ENCODE results near the gene VPS41. TPM values are rescaled to one million over a fixed set of nuclear protein-coding genes. Genes with fewer than 3 reads are reported as not detected.

VPS41 gene
- total RNA-seq, 2 experiments from 2014 or later, result 50.1 to 50.8 TPM

DNA sequence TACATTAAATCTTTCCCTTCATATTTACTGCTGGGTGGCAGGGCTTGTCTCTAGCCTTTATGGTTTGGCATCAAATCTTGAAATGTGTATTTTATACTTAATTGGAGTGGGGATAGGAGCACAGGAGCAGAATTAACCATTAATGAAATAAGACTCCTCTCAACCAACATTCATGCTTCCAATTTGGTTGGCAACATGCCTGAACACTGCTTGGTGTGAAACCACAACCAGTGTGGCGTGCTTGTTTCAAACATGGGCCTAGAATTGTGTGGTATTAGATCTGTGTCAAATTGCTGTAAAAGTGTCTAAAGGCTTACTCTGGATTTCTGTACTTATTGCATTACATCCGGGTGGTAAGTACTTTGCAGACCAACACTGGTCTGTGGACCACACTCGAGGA lies 25.1 kb upstream of the VPS41 start:
- Mint-ChIP-seq H3K27ac (no peak overlapping the region), H3K4me1 (no peaks in the 10 kb centered on the region), H3K4me3 (no peak overlapping the region), H3K27me3 (peaks cover 2% of the 10 kb centered on the region), H3K9me3 (no peaks in the 10 kb centered on the region), H3K36me3 (ENCODE audit: low read depth) (no peaks in the 10 kb centered on the region)
- POLR2A ChIA-PET, result interaction anchor here (0.6 kb wide), 1 partner anchor 119 kb away, joined by 5 read pairs; no protein-coding TSS in a partner anchor
- no peak for DNase-seq
- CTCF ChIA-PET, result no interaction called here

DNA sequence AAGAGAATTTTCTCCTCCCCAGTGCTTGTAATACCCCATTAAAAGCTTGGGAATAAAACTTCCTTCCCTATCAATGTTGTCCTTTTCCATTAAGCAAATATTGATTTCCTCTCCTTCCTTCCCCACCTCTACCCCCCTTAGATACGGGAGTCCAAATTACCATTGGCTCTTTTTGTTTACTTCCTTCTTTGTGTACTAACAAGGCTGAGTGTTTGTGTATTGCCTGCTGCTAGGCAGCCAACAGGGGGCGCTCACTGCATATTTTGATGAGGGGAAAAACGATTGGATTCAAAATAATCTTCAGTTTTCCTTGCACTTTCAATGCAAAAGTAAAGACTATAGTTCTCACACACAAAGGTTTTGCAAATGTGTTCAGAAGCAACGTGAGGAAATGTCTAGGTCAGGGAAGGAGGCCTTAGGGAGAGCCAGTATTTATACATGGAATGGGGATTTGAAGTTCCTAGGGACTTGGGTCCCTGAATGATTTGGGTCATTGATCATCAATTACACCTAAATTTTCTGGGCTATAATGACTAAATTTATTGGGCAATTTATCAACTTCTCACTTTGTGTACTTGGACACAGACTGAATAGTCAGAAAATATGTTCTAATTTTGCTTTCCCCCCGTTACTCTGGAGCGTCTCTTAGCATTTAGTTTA lies 23.6 kb upstream of the VPS41 start:
- peak; percentile 58 for DNase-seq
- no peaks in the 10 kb centered on the region for H3K9me3 Mint-ChIP-seq
- peaks cover 4% of the 10 kb centered on the region for H3K27me3 Mint-ChIP-seq
- ChIA-PET CTCF (interaction anchor here (0.6 to 0.9 kb wide), 2 partner anchors 10 to 610 kb away, joined by 3 to 4 read pairs; no protein-coding TSS in a partner anchor), POLR2A (no interaction called here)
- no peaks in the 10 kb centered on the region for H3K36me3 Mint-ChIP-seq (ENCODE audit: low read depth)
- H3K27ac Mint-ChIP-seq, result no peak overlapping the region
- H3K4me3 Mint-ChIP-seq, result no peak overlapping the region
- H3K4me1 Mint-ChIP-seq, result no peaks in the 10 kb centered on the region

DNA sequence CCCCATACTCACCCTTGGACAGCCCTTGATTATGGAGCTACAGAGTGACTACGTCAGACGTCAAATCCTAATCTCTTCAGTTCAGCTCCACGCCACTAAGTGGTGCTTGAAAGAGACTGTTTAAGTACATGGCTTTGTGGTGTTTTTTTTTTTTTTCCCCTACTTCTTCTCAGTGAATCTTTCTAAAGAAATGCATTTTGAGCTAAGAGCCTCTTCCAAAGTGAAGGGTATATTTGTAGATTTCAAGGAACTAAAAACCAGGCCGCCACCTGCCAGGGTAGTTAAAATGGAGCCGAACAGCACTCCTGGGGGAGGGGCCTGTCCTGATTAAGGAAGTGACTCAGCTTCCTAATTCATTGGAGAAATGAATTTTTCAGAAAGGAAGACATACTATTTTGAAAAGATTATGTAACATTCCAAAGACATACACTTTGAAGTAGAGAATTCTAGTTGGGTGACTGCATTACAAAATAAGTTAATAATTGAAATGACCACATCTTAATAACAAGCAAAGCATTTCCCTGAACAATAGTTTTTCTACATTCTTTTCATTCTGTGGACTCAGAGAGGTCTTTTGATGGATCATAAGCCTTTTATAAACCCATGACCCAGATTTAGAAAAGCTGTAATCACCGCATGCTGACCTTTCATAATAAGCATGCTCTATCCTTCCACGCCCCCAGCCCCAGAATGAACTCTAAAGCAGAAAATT lies 20.6 kb upstream of the VPS41 start:
- POLR2A ChIA-PET, result no interaction called here
- CTCF ChIA-PET, result no interaction called here
- no peaks in the 10 kb centered on the region for H3K4me1 Mint-ChIP-seq

DNA sequence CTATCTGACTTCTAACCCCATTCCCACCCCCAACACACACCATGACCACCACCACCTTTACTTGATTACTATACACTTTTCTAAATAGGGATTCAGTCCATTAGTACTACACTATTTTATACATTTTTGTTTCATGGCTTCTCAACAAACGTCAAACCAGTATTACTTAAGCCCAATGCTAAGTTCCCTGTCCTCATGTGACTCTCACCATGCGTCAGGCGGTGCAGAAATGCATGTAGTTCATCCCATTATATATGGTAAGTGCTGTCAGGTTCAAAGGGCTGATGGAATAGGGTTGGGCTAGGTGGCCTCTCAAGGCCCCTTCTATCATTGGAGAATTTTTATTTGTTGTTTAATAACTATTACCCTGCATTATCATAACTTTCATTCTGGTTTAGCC lies 19.5 kb upstream of the VPS41 start:
- Mint-ChIP-seq H3K4me1 (no peaks in the 10 kb centered on the region), H3K9me3 (no peaks in the 10 kb centered on the region), H3K27ac (no peak overlapping the region), H3K36me3 (ENCODE audit: low read depth) (no peaks in the 10 kb centered on the region), H3K4me3 (no peak overlapping the region), H3K27me3 (peaks cover 6% of the 10 kb centered on the region)
- POLR2A ChIA-PET, result no interaction called here
- DNase-seq, result no peak
- CTCF ChIA-PET, result no interaction called here

More for the DNA sequence above, 20.6 kb upstream of the VPS41 start:
- Mint-ChIP-seq H3K36me3 (ENCODE audit: low read depth) (no peaks in the 10 kb centered on the region), H3K4me3 (no peak overlapping the region), H3K27ac (no peak overlapping the region), H3K27me3 (peaks cover 6% of the 10 kb centered on the region), H3K9me3 (no peaks in the 10 kb centered on the region)
- DNase-seq, result no peak

DNA sequence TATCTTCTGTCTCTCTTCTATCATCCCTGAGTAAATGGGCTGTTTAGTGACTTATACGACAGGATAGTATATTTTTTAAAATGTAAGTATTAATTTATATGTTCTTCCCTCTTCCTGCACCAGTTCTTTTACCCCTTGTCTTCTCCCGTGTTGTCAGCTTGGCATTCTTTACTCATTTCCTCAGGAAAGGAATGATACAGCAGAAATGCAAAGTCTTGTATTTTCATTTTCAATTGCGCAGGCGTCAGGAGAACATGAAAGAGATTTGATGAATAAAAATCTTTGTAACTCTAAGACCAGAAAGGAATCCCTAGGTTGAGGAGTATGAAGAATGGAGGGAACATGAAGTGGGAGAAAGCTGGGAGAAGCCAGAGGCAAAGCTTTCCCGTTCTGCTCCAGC lies 18.8 kb upstream of the VPS41 start:
- Mint-ChIP-seq H3K27me3 (peaks cover 6% of the 10 kb centered on the region), H3K27ac (no peak overlapping the region), H3K9me3 (no peaks in the 10 kb centered on the region), H3K4me1 (no peaks in the 10 kb centered on the region), H3K4me3 (no peak overlapping the region), H3K36me3 (ENCODE audit: low read depth) (no peaks in the 10 kb centered on the region)
- ChIA-PET CTCF (no interaction called here), POLR2A (no interaction called here)
- no peak for DNase-seq

DNA sequence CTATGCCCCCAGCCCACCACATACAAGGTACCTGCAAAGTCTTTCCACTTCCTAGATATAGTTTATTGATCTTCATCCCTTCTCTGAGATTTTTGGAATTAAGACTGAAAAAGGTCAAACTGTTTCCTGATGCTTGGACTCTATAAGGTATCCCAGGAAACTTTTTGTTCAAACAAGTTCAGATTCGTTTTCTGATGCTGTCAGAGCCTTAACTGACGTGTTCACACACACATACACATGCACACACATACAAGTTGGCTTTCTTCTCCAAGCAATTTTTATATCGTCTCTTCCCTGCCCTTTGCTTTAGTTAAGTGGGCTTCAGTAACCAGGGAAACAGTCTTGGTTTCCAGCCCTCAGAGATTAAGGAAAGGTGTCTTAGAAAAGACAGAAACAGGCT lies 11.7 kb upstream of the VPS41 start:
- Mint-ChIP-seq H3K27ac (no peak overlapping the region), H3K36me3 (ENCODE audit: low read depth) (no peaks in the 10 kb centered on the region), H3K27me3 (peaks cover 6% of the 10 kb centered on the region), H3K9me3 (no peaks in the 10 kb centered on the region), H3K4me1 (no peaks in the 10 kb centered on the region), H3K4me3 (no peak overlapping the region)
- no peak for DNase-seq
- CTCF ChIA-PET, result no interaction called here
- POLR2A ChIA-PET, result no interaction called here

DNA sequence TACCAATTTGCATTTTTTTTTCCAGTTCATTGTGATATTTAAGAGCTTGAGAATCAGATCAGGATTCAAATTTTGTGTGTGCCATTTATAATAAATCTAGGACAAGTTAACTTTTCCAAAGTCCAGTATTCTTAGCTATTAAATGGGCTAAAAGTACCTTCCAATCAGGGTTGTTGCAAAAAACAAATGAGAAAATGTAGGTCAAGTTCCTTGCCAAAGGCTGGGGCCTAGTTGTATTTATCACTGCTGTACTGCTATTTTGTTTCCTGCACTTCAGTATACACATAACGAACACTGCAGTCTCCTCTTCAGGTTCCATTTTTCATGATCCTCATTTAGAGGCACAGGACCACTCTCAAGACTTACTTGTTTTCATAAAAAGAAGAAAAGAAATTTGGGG lies 7.4 kb upstream of the VPS41 start:
- Mint-ChIP-seq H3K27me3 (peaks cover 8% of the 10 kb centered on the region), H3K27ac (no peak overlapping the region), H3K4me3 (no peak overlapping the region), H3K4me1 (no peaks in the 10 kb centered on the region), H3K9me3 (no peaks in the 10 kb centered on the region), H3K36me3 (ENCODE audit: low read depth) (no peaks in the 10 kb centered on the region)
- DNase-seq, result no peak
- CTCF ChIA-PET, result no interaction called here
- POLR2A ChIA-PET, result no interaction called here

DNA sequence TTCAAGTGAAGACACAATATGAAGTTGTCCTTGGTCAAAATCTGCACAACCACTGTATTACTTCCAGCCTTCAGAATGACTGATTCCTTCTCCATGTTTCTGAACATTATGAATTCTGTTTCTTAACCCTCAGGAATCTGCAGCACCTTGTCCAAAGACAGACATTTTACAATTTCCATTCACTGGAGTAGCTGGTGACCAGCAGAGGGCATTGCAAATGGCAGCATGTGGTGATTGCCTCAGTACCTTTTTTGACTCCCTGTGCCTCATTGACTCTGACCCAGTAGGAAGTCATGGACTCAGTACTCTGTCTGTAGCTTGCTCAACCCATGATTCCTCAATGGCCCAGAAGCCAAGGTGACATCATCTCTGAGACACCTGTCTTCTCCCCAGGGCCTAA lies 879 bp upstream of the VPS41 start:
- POLR2A ChIA-PET, result no interaction called here
- Mint-ChIP-seq H3K36me3 (ENCODE audit: low read depth) (peaks cover 4% of the 10 kb centered on the region), H3K27ac (no peak overlapping the region), H3K4me1 (peaks cover 27% of the 10 kb centered on the region), H3K27me3 (peaks cover 5% of the 10 kb centered on the region), H3K4me3 (no peak overlapping the region), H3K9me3 (no peaks in the 10 kb centered on the region)
- CTCF ChIA-PET, result no interaction called here
- DNase-seq, result no peak

DNA sequence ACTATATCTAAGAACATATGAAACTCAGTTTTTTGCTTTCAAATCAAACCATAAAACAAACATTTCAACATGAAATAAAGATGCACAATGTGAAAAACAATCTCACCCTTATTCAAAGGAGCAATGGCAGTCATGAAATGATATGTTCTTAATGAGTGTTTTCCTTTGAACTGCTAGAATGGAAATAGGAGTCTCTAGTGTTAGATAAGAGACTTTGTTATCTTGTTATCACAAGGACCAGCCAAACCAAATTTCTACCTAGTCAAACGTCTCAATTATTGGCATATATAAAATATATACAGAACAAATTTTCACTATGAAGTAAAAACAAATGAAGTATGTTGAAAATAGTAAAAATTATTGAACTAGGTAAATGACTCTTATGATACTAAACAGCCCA lies 1.2 kb downstream of the VPS41 start:
- CTCF ChIA-PET, result no interaction called here
- H3K4me1 Mint-ChIP-seq, result peaks cover 34% of the 10 kb centered on the region
- POLR2A ChIA-PET, result no interaction called here
- peak overlapping the region; percentile 99 for H3K4me3 Mint-ChIP-seq
- no peaks in the 10 kb centered on the region for H3K9me3 Mint-ChIP-seq
- H3K27ac Mint-ChIP-seq, result peak overlapping the region; percentile 19
- H3K27me3 Mint-ChIP-seq, result no peaks in the 10 kb centered on the region
- DNase-seq, result no peak
- H3K36me3 Mint-ChIP-seq (ENCODE audit: low read depth), result peaks cover 4% of the 10 kb centered on the region

DNA sequence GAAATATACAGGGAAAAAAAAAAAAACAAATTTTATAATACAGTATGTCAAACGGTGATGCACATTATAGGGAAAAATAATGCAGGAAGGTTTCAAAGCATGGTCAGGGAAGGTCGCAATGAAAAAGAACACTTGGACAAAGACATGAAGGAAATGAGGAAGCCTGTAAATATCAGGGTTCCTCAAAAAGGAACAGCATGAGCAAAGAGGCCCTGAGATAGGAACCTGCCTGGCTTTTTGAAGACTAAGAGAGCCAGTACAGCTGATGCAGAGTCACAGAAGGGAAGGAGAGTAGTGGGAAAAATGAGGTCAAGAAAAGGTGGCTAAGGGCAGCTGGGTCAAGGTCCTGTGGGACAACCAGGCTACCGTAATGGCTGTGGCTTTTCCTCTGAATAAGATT lies 1.9 kb downstream of the VPS41 start:
- Mint-ChIP-seq H3K9me3 (no peaks in the 10 kb centered on the region), H3K27ac (no peak overlapping the region), H3K27me3 (no peaks in the 10 kb centered on the region), H3K4me3 (no peak overlapping the region), H3K36me3 (ENCODE audit: low read depth) (peaks cover 4% of the 10 kb centered on the region), H3K4me1 (peaks cover 34% of the 10 kb centered on the region)
- DNase-seq, result no peak
- ChIA-PET POLR2A (no interaction called here), CTCF (no interaction called here)

DNA sequence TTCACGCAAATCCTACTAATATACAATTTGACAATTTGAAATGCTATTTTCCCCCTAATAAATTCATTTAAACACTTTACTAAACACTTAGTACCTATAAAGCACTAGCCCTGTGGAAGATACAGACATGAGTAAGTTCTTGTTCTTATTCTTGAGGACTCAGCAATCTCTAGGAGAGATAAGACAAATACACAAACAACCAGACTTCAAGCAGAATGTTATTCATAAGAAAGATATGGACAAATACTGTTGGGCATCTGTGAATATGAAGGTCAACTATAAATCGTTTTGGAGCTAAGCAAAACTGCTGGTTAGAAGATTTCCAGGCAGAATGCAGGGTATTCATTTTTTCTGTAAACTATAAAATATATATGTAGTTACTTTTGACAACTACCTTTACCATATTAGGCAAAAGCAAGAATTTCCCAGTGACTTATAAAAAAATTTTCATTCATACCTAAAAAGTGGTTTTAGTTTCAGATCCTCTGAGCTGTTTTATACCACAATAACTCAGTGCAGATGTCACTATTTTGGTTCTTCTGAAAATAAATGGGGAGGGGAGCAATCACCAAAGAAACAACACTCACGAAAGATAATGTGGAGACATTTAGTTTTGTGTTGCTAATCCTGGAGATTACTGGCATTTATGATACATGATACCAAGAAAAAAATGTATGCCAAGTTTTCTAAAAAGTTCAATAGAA lies 3.8 kb downstream of the VPS41 start:
- CTCF ChIA-PET, result no interaction called here
- H3K27me3 Mint-ChIP-seq, result no peaks in the 10 kb centered on the region
- DNase-seq, result no peak
- H3K4me1 Mint-ChIP-seq, result peaks cover 40% of the 10 kb centered on the region
- POLR2A ChIA-PET, result no interaction called here
- H3K4me3 Mint-ChIP-seq, result no peak overlapping the region
- H3K9me3 Mint-ChIP-seq, result no peaks in the 10 kb centered on the region
- peaks cover 5% of the 10 kb centered on the region for H3K36me3 Mint-ChIP-seq (ENCODE audit: low read depth)
- H3K27ac Mint-ChIP-seq, result no peak overlapping the region

DNA sequence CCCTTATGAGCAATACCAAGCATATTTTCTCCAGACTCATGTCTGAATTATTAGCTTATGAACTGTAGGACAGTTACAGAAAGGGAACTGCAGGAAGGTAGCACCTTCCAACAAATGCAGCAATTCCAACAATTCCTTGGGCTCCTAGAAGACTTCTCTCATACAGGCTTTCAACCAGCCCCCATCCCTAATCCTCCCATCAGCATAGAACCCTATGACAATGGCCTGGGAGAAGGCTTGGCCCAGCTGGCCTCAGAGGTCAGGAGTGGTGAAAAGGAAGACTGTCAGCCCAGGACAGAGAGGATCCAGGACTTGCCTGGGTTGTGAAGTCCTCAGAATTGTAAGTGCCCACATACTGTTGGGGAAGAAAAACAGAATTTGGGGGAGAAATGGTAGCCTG lies 5.9 kb downstream of the VPS41 start:
- no peak overlapping the region for H3K4me3 Mint-ChIP-seq
- ChIA-PET POLR2A (no interaction called here), CTCF (no interaction called here)
- H3K4me1 Mint-ChIP-seq, result peaks cover 28% of the 10 kb centered on the region
- DNase-seq, result no peak
- no peak overlapping the region for H3K27ac Mint-ChIP-seq
- no peaks in the 10 kb centered on the region for H3K9me3 Mint-ChIP-seq
- H3K27me3 Mint-ChIP-seq, result no peaks in the 10 kb centered on the region
- peaks cover 4% of the 10 kb centered on the region for H3K36me3 Mint-ChIP-seq (ENCODE audit: low read depth)

DNA sequence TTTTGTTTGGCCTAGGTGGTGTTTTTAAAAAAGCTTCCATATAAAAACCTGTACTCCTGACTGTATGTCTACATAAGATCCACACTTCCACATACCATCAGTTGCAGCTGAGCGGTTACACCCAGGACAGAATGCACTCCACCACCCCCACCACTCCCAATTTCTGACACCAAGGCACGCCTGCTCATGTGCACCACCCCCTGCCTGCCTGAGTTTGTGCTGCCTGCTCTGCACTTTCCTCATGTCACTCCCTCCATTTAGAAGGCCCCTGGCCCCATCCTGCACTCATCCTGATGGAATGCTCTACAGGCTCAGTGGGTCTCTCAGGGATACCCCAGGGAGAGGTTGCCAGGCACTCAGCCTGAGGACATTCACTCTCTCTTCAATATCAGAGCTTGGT lies 6.5 kb downstream of the VPS41 start:
- H3K4me1 Mint-ChIP-seq, result peaks cover 23% of the 10 kb centered on the region
- ChIA-PET POLR2A (no interaction called here), CTCF (interaction anchor here (1.0 kb wide), 1 partner anchor 47 kb away, joined by 3 read pairs; no protein-coding TSS in a partner anchor)
- H3K4me3 Mint-ChIP-seq, result no peak overlapping the region
- peaks cover 7% of the 10 kb centered on the region for H3K36me3 Mint-ChIP-seq (ENCODE audit: low read depth)
- no peaks in the 10 kb centered on the region for H3K27me3 Mint-ChIP-seq
- no peaks in the 10 kb centered on the region for H3K9me3 Mint-ChIP-seq
- DNase-seq, result no peak
- H3K27ac Mint-ChIP-seq, result no peak overlapping the region
